ENCODE results near the gene TTC23.

GRCh38 chr15:99157456-99157855 is 91.9 kb downstream of the TTC23 start:
- TF ChIP-seq CTCF (IDR thresholded peaks at IDR 0.05) (no peak), POLR2A (IDR thresholded peaks at IDR 0.05) (no peak)
